ENCODE results near the gene EGFLAM.

EGFLAM gene

DNA sequence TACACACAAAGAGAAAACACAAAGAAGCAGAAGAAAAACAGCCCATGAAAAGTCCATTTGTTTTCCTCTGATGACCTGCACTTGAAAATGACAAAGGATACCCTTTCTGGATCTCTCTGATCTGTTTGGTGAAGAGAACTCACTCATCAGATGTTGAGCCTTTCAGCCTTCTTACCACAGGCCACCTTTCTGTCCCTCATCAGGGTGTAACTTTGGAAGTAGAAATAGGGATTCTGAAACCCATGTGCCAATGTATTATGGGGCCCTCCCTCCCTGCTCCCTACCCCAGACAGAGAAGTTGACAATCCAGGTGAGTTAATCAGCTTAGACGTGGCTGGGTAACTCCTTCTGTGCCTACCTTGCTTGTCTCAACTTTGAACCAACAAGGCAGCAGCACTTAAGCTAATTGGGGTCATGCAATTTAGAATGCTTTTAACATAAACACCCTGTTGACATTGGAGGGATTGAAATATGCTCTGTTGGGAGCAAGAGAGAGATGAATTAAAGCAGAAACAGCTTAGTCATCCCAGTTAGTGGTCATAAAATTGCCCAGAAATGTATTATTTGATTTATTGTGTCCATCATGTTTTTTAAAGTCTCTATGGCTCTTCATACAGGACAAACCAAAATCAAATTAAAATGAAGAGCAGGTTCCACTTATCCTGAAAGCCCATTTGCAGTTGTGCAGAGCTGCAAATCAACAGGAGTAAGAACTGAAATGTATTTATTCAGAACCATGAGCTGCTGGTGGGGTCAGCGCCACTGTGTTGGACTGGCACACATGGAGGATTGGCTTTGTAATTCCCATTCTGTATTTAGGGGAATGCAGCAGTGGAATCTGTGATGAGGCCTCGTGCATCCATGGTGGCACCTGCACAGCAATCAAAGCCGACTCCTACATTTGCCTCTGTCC is 166.0 kb downstream of the EGFLAM start:
- Histone ChIP-seq H3K9me2 (ENCODE audit: low read depth, low read length) (no peaks in the 10 kb centered on the region), H3K9me3 (ENCODE audit: low read length) (no peaks in the 10 kb centered on the region), H3K27me3 (ENCODE audit: insufficient read depth, low read length) (0 out of 2 replicates have a peak, but pooled peaks cover 5% of the 10 kb centered on the region), H3K9ac (ENCODE audit: low read length) (no peak overlapping the region), H2AFZ (ENCODE audit: low read length) (no peak overlapping the region), H4K20me1 (ENCODE audit: insufficient read depth, low read length) (no peaks in the 10 kb centered on the region), H3K36me3 (ENCODE audit: insufficient read depth, low read length) (no peaks in the 10 kb centered on the region), H3K79me2 (ENCODE audit: insufficient read depth, low read length) (no peaks in the 10 kb centered on the region), H3K4me2 (ENCODE audit: low read length) (no peak overlapping the region), H3K4me1 (ENCODE audit: insufficient read depth, low read length, severe bottlenecking) (no peaks in the 10 kb centered on the region), H3K4me3 (ENCODE audit: low read depth, low read length, poor library complexity, severe bottlenecking) (no peak overlapping the region), H3F3A (ENCODE audit: insufficient read depth, low read length) (no peaks in the 10 kb centered on the region), H3K27ac (ENCODE audit: low read depth, low read length, poor library complexity, severe bottlenecking) (no peak overlapping the region)
- TF ChIP-seq EZH2 (IDR thresholded peaks at IDR 0.05; ENCODE audit: borderline replicate concordance, low read length), result no peak
- TF ChIP-seq, protein P1, sequence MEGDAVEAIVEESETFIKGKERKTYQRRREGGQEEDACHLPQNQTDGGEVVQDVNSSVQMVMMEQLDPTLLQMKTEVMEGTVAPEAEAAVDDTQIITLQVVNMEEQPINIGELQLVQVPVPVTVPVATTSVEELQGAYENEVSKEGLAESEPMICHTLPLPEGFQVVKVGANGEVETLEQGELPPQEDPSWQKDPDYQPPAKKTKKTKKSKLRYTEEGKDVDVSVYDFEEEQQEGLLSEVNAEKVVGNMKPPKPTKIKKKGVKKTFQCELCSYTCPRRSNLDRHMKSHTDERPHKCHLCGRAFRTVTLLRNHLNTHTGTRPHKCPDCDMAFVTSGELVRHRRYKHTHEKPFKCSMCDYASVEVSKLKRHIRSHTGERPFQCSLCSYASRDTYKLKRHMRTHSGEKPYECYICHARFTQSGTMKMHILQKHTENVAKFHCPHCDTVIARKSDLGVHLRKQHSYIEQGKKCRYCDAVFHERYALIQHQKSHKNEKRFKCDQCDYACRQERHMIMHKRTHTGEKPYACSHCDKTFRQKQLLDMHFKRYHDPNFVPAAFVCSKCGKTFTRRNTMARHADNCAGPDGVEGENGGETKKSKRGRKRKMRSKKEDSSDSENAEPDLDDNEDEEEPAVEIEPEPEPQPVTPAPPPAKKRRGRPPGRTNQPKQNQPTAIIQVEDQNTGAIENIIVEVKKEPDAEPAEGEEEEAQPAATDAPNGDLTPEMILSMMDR (IDR thresholded peaks at IDR 0.05; ENCODE audit: low read length), result no peak

DNA sequence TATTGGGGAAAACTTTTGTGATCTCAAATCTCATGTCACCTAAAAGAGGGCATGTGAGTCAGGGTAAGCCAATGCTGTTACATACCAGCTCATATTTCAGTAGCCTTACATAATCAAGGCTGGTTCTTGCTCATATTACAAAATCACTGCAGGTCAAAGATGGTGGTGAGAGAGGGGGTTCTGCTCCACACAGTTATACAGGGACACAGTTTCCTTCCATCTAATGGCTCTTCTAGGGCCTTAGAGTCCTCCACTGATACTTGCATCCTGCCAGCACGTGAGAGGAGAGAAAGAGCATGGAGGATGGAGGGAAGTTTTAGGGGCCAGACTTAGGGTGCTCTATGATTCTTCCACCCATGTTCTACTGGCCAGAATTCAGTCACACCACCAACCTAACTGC is 168.1 kb downstream of the EGFLAM start:
- TF ChIP-seq EZH2 (IDR thresholded peaks at IDR 0.05; ENCODE audit: borderline replicate concordance, low read length), result no peak
- TF ChIP-seq, protein P1 (IDR thresholded peaks at IDR 0.05; ENCODE audit: low read length), result no peak
- Histone ChIP-seq H3K79me2 (ENCODE audit: insufficient read depth, low read length) (no peaks in the 10 kb centered on the region), H3K9ac (ENCODE audit: low read length) (no peak overlapping the region), H3K9me3 (ENCODE audit: low read length) (no peaks in the 10 kb centered on the region), H3K9me2 (ENCODE audit: low read depth, low read length) (no peaks in the 10 kb centered on the region), H3F3A (ENCODE audit: insufficient read depth, low read length) (no peaks in the 10 kb centered on the region), H3K27me3 (ENCODE audit: insufficient read depth, low read length) (0 out of 2 replicates have a peak, but pooled peaks cover 5% of the 10 kb centered on the region), H3K4me3 (ENCODE audit: low read depth, low read length, poor library complexity, severe bottlenecking) (no peak overlapping the region), H3K36me3 (ENCODE audit: insufficient read depth, low read length) (no peaks in the 10 kb centered on the region), H3K27ac (ENCODE audit: low read depth, low read length, poor library complexity, severe bottlenecking) (no peak overlapping the region), H2AFZ (ENCODE audit: low read length) (no peak overlapping the region), H3K4me1 (ENCODE audit: insufficient read depth, low read length, severe bottlenecking) (no peaks in the 10 kb centered on the region), H4K20me1 (ENCODE audit: insufficient read depth, low read length) (no peaks in the 10 kb centered on the region), H3K4me2 (ENCODE audit: low read length) (no peak overlapping the region)

DNA sequence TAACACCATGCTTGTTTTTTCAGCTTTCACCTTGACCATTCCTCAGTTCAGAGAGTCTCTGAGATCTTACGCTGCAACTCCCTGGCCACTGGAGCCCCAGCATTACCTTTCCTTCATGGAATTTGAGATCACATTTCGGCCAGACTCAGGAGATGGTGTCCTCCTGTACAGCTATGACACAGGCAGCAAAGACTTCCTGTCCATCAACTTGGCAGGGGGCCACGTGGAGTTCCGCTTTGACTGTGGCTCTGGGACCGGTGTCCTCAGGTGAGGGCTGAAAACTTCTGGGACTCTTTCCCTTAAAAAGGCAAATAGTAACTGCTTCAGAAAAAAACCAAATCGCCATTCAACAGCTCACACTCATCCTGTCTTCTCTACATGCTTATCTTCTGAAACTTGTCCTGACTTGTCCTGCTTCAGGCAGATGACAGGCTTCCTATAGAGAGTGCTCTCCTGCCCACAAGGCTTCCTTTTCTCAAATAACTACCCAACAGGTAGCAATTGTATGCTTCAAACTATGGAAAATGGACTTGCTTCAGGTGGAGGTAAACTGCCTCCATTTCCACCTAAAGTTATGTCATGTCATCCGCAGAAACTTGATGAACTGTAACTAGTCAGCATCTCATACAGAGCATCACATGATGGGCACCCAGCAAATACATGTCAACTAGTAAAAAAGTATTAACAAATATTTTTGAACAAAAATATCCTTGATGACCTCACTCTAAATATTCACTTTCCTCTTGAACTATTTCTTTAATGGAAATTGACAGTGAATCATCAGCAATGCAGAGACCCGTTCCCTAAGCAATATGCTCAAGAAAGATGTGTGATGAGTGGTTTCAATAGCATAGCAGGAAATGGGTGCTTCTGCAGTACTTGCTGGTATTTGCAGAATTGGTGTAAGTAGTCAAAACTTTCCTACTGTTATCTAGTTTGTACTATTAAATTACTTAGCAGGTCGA is 168.9 kb downstream of the EGFLAM start:
- no peaks in the 10 kb centered on the region for H3K36me3 ChIP-seq (ENCODE audit: insufficient read depth, low read length)
- TF ChIP-seq EZH2 (IDR thresholded peaks at IDR 0.05; ENCODE audit: borderline replicate concordance, low read length), result no peak
- TF ChIP-seq, protein P1 (IDR thresholded peaks at IDR 0.05; ENCODE audit: low read length), result no peak
- no peaks in the 10 kb centered on the region for H3K4me1 ChIP-seq (ENCODE audit: insufficient read depth, low read length, severe bottlenecking)
- 0 out of 2 replicates have a peak, but pooled peaks cover 5% of the 10 kb centered on the region for H3K27me3 ChIP-seq (ENCODE audit: insufficient read depth, low read length)
- H3F3A ChIP-seq (ENCODE audit: insufficient read depth, low read length), result no peaks in the 10 kb centered on the region
- no peak overlapping the region for H3K4me3 ChIP-seq (ENCODE audit: low read depth, low read length, poor library complexity, severe bottlenecking)
- H3K9me2 ChIP-seq (ENCODE audit: low read depth, low read length), result no peaks in the 10 kb centered on the region
- no peak overlapping the region for H3K27ac ChIP-seq (ENCODE audit: low read depth, low read length, poor library complexity, severe bottlenecking)
- no peak overlapping the region for H3K4me2 ChIP-seq (ENCODE audit: low read length)
- H3K79me2 ChIP-seq (ENCODE audit: insufficient read depth, low read length), result no peaks in the 10 kb centered on the region
- no peaks in the 10 kb centered on the region for H4K20me1 ChIP-seq (ENCODE audit: insufficient read depth, low read length)
- no peak overlapping the region for H3K9ac ChIP-seq (ENCODE audit: low read length)
- H3K9me3 ChIP-seq (ENCODE audit: low read length), result no peaks in the 10 kb centered on the region
- H2AFZ ChIP-seq (ENCODE audit: low read length), result no peak overlapping the region

All from OCI-LY1 (cell line).